ENCODE data around the gene HSD11B2. TPM values are rescaled to one million over a fixed set of nuclear protein-coding genes. Genes with fewer than 3 reads are reported as not detected.
A peak's percentile ranks its signal among the peaks of the same experiment; 100 is the strongest.

Gene HSD11B2
- total and polyA plus RNA-seq, 2 donors = 1.9 to 6.9 TPM

- DNase-seq (ENCODE audit: extremely low spot score) = no peak
- whole genome bisulfite sequencing = 64% methylated on average over 5 of the region's 5 CpGs
- Histone ChIP-seq H3K27ac (ENCODE audit: low read depth) (no peak overlapping the region), H3K36me3 (ENCODE audit: insufficient read depth) (no peaks in the 10 kb centered on the region), H3K4me3 (ENCODE audit: low read depth, low read length) (no peak overlapping the region), H3K4me1 (ENCODE audit: insufficient read depth) (no peaks in the 10 kb centered on the region)
Measured at GRCh38 chr16:67463059-67463458, 32.1 kb downstream of the HSD11B2 start.

- WGBS = 95% methylated on average over 4 of the region's 4 CpGs
- H3K27ac ChIP-seq (ENCODE audit: low read depth) = no peak overlapping the region
Measured at GRCh38 chr16:67463691-67464090, 32.8 kb downstream of the HSD11B2 start.

DNA sequence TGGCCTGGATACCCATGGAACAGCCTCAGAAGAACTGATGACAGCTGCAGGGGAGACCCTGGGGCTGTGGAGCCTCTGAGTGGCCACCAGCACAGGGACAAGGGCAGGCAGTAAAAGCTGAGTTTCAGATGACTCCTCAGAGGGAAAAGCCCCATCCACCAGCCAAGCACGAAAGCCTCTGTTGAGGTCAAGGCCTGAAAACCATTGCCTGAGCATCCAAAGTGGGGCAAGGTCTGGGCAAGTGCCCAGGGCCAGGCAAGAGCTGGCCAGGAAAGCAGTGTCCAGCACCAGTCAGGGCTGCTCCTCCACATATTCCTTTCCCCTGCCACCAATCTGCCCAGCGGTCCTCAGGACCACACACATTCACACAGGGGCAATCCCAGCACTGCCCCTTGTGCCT is 33.6 kb downstream of the HSD11B2 start:
- no peaks in the 10 kb centered on the region for H3K4me1 ChIP-seq (ENCODE audit: insufficient read depth)
- no peak overlapping the region for H3K4me3 ChIP-seq (ENCODE audit: low read depth, low read length)
- no peak overlapping the region for H3K27ac ChIP-seq (ENCODE audit: low read depth)
- H3K36me3 ChIP-seq (ENCODE audit: insufficient read depth) = no peaks in the 10 kb centered on the region
- DNase-seq (ENCODE audit: extremely low spot score) = no peak
- WGBS = 89% methylated on average over 2 of the region's 2 CpGs

More at GRCh38 chr16:67463691-67464090, 32.8 kb downstream of the HSD11B2 start:
- no peak for DNase-seq (ENCODE audit: extremely low spot score)
- Histone ChIP-seq H3K4me1 (ENCODE audit: insufficient read depth) (no peaks in the 10 kb centered on the region), H3K4me3 (ENCODE audit: low read depth, low read length) (no peak overlapping the region), H3K36me3 (ENCODE audit: insufficient read depth) (no peaks in the 10 kb centered on the region)

DNA sequence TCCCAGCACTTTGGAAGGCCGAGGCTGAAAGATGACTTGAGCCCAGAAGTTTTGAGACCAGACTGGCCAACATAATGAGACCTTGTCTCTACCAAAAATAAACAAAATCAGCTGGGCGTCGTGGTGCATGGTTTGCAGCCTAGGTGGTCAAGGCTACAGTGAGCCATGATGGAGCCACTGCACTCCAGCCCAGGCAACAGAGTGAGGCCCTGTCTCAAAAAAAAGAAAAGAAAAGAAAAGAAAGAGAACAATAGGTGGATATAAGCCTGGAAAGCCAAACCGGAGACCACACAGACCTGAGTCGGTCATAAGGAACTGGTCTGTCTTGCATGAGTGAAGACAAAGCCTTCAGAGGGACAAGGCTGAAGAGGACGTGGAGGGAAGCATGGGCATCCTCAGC is 35.7 kb downstream of the HSD11B2 start:
- H3K27ac ChIP-seq (ENCODE audit: low read depth) = no peak overlapping the region
- DNase-seq (ENCODE audit: extremely low spot score) = no peak
- WGBS = 74% methylated on average over 6 of the region's 6 CpGs
- no peak overlapping the region for H3K4me3 ChIP-seq (ENCODE audit: low read depth, low read length)
- H3K36me3 ChIP-seq (ENCODE audit: insufficient read depth) = no peaks in the 10 kb centered on the region
- H3K4me1 ChIP-seq (ENCODE audit: insufficient read depth) = no peaks in the 10 kb centered on the region

GRCh38 chr16:67468731-67469130 is 37.8 kb downstream of the HSD11B2 start:
- Histone ChIP-seq H3K4me3 (ENCODE audit: low read depth, low read length) (no peak overlapping the region), H3K36me3 (ENCODE audit: insufficient read depth) (no peaks in the 10 kb centered on the region), H3K27ac (ENCODE audit: low read depth) (no peak overlapping the region), H3K4me1 (ENCODE audit: insufficient read depth) (no peaks in the 10 kb centered on the region)
- DNase-seq (ENCODE audit: extremely low spot score) = no peak
- 80% methylated on average over 5 of the region's 5 CpGs for WGBS

GRCh38 chr16:67470359-67470758 is 39.4 kb downstream of the HSD11B2 start:
- 58% methylated on average over 7 of the region's 7 CpGs for WGBS
- no peaks in the 10 kb centered on the region for H3K4me1 ChIP-seq (ENCODE audit: insufficient read depth)
- H3K27ac ChIP-seq (ENCODE audit: low read depth) = no peak overlapping the region
- no peak for DNase-seq (ENCODE audit: extremely low spot score)
- no peaks in the 10 kb centered on the region for H3K36me3 ChIP-seq (ENCODE audit: insufficient read depth)
- H3K4me3 ChIP-seq (ENCODE audit: low read depth, low read length) = no peak overlapping the region

DNA sequence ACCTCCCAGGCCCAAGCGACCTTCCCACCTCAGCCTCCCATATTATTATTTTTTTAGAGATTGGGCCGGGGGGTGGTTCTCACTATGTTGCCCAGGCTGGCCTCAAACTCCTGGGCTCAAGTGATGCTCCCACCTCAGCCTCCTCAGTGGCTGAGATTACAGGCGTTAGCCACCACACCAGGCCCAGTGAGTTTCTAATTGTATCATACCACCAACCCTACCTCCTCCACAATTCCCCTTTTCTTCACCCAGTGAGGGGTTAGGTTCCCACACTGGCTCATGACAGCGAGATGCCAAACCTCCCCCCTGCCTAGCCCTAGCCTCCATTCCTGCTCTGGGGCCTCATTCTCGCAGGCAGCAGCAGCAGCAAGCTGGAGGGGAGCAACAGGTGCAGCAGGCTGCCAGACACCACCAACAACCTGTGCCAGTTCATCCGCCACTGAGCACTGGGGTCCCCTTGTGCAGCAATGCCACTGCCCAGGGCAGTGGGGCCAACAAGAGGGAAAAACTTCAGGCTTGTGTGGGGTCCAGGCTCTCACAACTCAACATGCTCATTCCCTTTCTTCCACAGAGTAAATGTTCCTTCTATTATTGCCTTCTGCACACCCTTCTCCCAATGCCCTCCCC is 41.0 kb downstream of the HSD11B2 start:
- no peak overlapping the region for H3K27ac ChIP-seq (ENCODE audit: low read depth)
- no peak for DNase-seq (ENCODE audit: extremely low spot score)
- H3K36me3 ChIP-seq (ENCODE audit: insufficient read depth) = no peaks in the 10 kb centered on the region
- H3K4me3 ChIP-seq (ENCODE audit: low read depth, low read length) = no peak overlapping the region
- 93% methylated on average over 6 of the region's 6 CpGs for WGBS
- H3K4me1 ChIP-seq (ENCODE audit: insufficient read depth) = no peaks in the 10 kb centered on the region

DNA sequence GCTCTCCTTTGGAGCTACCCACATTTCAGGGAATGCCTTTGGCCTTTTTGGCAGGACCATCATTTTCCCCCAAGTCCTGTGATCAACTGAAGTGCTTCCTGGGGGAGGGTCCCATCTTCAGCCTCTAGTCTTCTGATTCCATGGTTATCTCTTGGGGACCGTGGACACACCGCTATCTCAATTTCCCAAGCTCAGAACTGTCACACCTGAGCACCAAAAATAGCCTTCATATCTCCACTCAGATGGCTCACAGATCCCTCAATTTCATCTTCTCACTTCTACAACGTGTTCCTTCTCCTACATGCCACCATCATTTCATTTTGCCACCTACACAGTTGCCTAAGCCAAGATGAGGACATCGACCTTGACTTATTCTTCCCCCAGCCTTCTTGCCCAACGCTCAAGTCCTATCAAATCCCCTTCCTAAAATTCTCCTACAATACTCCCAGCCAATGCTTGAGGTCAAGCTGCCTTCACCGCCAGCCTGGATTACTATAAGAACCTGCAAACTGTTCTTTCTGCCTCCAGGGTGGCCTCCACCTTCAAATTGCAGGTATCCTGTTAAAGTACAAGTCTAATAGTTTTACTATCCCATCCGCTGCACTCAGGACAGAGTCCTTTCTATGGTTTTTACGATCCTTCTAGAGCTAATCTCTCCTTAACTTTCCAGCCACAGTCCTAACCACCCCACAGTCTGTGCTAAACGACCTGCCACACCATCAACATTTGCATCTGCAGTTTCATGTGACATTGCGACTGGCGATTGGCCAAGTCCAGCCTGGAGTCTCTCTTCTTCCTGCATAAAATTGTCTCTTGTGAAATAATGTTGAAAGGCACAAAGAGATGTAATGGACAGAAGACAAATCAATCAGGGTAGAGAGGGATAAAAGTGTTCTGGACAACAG is 43.9 kb downstream of the HSD11B2 start:
- H3K36me3 ChIP-seq (ENCODE audit: insufficient read depth) = no peaks in the 10 kb centered on the region
- no peaks in the 10 kb centered on the region for H3K4me1 ChIP-seq (ENCODE audit: insufficient read depth)
- 86% methylated on average over 11 of the region's 11 CpGs for WGBS
- no peak overlapping the region for H3K4me3 ChIP-seq (ENCODE audit: low read depth, low read length)
- DNase-seq (ENCODE audit: extremely low spot score) = no peak
- no peak overlapping the region for H3K27ac ChIP-seq (ENCODE audit: low read depth)

DNA sequence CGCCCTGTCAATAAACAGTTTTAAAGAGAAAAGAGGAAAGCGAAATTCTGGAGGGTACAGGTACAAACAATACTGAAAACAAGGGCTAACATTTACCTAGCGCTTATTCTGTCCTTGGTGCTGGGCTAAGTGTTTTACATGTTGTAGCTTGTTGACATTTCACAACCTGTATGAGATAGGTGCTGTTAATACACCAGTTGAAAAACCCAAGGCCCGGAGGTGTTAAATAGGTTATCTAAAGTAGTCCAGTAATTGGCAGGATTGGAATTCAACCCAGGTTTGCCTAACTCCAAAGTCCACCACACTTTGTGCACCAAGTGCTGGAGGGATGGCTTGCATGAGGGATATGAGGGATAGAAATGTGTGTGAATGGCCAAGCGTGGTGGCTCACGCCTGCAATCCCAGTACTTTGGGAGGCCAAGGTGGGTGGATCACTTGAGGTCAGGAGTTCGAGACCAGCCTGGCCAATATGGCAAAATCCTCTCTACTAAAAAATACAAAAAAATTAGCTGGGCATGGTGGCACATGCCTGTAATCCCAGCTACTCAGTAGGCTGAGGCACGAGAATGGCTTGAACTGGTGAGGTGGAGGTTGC is 47.1 kb downstream of the HSD11B2 start:
- no peak overlapping the region for H3K27ac ChIP-seq (ENCODE audit: low read depth)
- H3K4me1 ChIP-seq (ENCODE audit: insufficient read depth) = peaks cover 2% of the 10 kb centered on the region
- no peak overlapping the region for H3K4me3 ChIP-seq (ENCODE audit: low read depth, low read length)
- no peaks in the 10 kb centered on the region for H3K36me3 ChIP-seq (ENCODE audit: insufficient read depth)
- no peak for DNase-seq (ENCODE audit: extremely low spot score)
- WGBS = 92% methylated on average over 8 of the region's 8 CpGs

DNA sequence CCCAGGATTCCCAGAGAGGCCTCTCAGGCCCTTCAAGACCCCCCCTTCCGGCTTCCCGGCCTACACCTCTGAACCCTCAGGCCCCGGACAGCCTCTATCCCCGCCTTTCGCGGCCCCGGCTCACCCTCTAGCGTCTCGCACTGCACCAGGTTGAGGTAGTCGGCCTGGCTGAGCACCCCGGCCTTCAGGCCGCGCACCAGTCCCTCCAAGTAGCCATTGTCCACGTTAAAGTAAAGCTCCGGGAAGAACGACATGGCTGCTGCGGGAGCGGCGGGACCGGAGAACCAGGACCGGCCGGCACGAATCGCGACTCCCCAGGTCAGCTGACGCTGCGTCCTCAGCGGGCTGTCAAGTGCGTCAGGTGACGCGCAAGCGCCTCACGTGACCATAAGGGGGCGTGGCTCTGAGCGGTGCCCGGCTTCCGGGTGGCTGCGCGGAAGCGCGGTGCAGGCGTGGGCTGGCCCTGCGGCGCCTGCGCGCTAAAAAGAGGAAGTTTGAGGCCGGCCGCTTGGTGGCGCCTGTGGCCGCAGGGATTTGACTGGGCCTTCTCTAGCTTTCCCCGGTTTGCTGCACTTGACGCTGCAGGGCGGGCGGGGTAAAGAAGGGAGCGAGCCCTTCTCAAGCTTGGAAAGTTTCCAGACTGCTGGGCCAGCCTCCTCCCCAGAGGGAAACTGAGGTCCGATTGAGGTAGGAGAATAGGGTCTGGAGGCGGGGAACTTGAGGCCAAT is 50.1 kb downstream of the HSD11B2 start, which contains the start of gene ATP6V0D1:
TSS of gene ATP6V0D1 (minus strand) at position 325 of the 728 bp plus-strand sequence. CDS start at position 254, 71 bp downstream.
- Histone ChIP-seq H3K36me3 (ENCODE audit: insufficient read depth) (no peaks in the 10 kb centered on the region), H3K27ac (ENCODE audit: low read depth) (peak within 1 kb of the TSS; percentile 64), H3K4me3 (ENCODE audit: low read depth, low read length) (peak within 1 kb of the TSS; percentile 86), H3K4me1 (ENCODE audit: insufficient read depth) (peaks cover 2% of the 10 kb centered on the region)
- WGBS = under 1% methylated on average over 57 of the region's 57 CpGs
- peak; percentile 88 for DNase-seq (ENCODE audit: extremely low spot score)

DNA sequence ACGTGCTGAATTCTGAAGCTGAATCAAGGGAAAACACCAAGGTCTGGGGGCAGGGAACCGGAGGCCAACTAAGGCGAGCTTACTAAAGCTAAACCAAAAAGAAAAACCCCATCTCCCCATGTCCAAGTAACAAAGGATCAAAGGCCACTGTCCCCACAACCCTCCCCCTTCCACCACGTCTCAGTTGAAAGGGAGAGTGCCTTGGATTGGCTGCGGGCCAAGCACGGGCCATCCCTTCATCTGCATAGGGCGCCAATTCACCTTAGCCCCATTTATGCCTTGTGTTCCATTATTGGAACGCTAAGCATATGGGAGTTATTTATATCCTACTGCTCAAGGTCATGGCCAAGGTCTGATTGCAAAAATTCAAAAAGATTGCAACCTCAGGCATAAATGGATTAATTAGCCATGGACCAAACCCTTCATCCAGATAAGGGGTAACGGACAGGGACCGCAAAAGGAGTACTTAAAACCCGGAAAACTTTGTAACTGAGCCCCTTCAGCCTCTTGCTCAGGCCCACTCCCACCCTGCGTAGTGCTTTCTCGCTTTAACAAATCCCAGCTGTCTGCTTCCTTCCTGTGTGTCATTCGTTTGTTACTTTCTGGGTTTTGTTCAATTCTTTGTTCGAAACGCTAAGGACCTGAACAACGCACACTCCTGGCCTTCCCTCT is 50.8 kb downstream of the HSD11B2 start:
- Histone ChIP-seq H3K4me1 (ENCODE audit: insufficient read depth) (peaks cover 2% of the 10 kb centered on the region), H3K36me3 (ENCODE audit: insufficient read depth) (no peaks in the 10 kb centered on the region), H3K27ac (ENCODE audit: low read depth) (peak overlapping the region; percentile 48), H3K4me3 (ENCODE audit: low read depth, low read length) (peak overlapping the region; percentile 31)
- no peak for DNase-seq (ENCODE audit: extremely low spot score)
- WGBS = 9% methylated on average over 17 of the region's 17 CpGs

GRCh38 chr16:67482233-67482924 is 51.5 kb downstream of the HSD11B2 start:
- Histone ChIP-seq H3K4me3 (ENCODE audit: low read depth, low read length) (peak overlapping the region; percentile 31), H3K36me3 (ENCODE audit: insufficient read depth) (no peaks in the 10 kb centered on the region), H3K27ac (ENCODE audit: low read depth) (no peak overlapping the region), H3K4me1 (ENCODE audit: insufficient read depth) (peaks cover 2% of the 10 kb centered on the region)
- WGBS = 78% methylated on average over 25 of the region's 25 CpGs
- DNase-seq (ENCODE audit: extremely low spot score) = no peak

All from urinary bladder (tissue), 4 donors.